GM11168 (cell line): ENCODE results near the gene PDZD11.
"Not testable (repeated sequence)": the region's sequence is repeated elsewhere in the genome, so short reads cannot be mapped to it uniquely, and the experiment has no call there.

Experiments used
- in situ Hi-C: fragments of 300-500 bp; cut with MboI; formaldehyde crosslinking; loops from one replicate; pipeline ENCODE4 v1.12.0; 2022; ENCODE audit warnings: low sequenced_read_pairs; ENCODE audit not compliant: unreplicated experiment

Gene PDZD11

DNA sequence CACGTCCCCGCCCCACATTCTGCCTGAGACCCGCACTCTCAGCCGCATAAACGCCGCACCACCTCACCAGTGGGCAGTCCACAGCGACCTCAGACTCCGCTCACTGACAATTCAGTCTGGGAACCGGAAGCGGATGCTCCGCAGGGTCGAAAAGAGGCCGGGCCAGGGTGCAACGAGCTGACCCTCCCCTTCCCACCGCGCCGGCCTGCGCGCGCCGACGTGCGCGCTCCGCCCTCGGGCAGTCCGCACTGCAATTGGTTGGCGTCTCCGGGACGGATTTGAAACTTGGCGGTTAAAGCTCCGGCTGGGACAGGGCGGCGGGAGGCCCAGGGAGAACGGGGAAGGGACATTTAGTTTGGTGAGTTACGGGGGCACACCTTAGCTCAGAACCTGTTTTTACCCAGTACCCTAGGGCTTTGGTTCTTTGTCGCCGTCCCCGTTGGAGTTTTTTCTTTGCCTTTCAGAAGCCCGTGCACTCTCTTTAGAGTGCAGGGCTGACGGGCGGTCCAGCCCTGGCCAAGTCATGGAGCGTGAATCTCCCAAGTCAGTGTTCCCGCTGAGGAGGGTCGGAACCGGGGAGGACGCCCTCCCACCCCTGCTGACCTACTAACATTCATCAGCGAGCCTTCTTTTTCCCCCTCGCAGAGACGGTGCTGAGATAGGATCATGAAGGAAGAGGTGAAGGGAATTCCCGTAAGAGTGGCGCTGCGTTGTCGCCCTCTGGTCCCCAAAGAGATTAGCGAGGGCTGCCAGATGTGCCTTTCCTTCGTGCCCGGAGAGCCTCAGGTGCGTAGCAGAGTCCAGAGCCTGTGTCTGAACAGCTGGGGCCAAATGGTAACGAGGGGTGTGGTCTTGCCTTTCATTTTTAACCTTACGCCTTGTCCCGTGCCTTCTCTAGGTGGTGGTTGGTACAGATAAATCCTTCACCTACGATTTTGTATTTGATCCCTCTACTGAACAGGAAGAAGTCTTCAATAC is at the start of gene PDZD11, which contains the start of gene KIF4A:
Gene PDZD11, minus strand, starts transcription at position 135 of the 978 bp plus-strand sequence. CDS start 586 bp downstream, outside the sequence.
Gene KIF4A, plus strand, starts transcription at position 312 of the 978 bp plus-strand sequence. Its CDS starts 355 bp downstream, at position 667.
- in situ Hi-C loops: no loop called here

GRCh38 chrX:70338290-70338689 is 48.6 kb upstream of the PDZD11 start:
- in situ Hi-C loops: no loop called here

- in situ Hi-C loops: no loop called here
Measured at GRCh38 chrX:70336767-70337166, 47.0 kb upstream of the PDZD11 start.

GRCh38 chrX:70332600-70332999 is 42.9 kb upstream of the PDZD11 start:
- in situ Hi-C loops: no loop called here

DNA sequence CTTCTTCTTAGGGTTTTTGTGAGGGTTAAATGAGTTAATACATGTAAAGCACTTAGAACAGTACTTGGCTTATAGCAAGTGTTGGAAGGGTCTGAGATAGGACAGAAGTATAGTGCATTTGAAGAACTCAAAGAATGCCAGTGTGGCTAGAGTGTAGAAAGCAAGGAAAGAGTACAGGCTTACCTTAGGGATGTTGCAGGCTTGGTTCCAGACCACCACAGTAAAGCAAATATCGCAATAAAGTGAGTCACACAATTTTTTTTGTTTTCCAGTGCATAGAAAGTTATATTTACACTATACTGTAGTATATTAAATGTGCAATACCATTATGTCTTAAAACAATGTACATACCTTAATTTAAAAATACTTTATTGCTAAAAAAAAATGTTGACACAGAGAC is 41.4 kb upstream of the PDZD11 start:
- in situ Hi-C loops: no loop called here

- in situ Hi-C loops: no loop called here
Measured at GRCh38 chrX:70324326-70324725, 34.6 kb upstream of the PDZD11 start.

- in situ Hi-C loops: not testable (repeated sequence)
Measured at GRCh38 chrX:70323628-70324027, 33.9 kb upstream of the PDZD11 start.

- in situ Hi-C loops: no loop called here
Measured at GRCh38 chrX:70322784-70323183, 33.1 kb upstream of the PDZD11 start.

- in situ Hi-C loops: no loop called here
Measured at GRCh38 chrX:70313503-70313902, 23.8 kb upstream of the PDZD11 start.

DNA sequence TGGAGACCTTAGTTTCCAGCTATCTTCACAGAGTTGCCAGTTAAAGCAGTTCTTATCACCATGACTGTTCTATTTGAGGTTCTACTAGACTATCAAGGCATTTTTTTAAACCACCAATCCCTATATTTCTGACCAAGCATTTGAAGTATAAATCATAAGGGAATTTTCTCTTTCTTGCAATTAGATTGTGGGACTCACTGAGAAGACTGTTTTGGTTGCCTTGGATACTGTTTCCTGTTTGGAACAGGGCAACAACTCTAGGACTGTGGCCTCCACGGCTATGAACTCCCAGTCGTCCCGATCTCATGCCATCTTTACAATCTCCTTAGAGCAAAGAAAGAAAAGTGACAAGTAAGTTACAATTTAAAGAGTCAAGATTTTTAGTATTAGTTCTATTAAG is 12.0 kb upstream of the PDZD11 start:
- in situ Hi-C loops: no loop called here

DNA sequence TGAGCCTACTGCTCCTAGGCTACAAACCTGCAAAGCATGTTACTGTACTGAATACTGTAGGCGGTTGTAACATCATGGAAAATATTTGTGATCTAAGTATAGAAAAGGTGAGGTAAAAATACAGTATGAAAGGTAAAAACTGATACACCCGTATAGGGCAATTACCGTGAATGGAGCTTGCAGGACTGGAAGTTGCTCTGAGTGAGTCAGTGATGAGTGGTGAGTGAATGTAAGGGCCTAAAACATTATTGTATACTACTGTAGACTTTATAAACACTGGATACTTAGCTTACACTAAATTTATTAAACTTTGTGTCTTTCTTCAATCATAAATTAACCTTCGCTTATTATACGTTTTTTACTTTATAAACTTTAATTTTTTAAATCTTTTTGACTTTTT is 3.9 kb upstream of the PDZD11 start:
- in situ Hi-C loops: no loop called here

DNA sequence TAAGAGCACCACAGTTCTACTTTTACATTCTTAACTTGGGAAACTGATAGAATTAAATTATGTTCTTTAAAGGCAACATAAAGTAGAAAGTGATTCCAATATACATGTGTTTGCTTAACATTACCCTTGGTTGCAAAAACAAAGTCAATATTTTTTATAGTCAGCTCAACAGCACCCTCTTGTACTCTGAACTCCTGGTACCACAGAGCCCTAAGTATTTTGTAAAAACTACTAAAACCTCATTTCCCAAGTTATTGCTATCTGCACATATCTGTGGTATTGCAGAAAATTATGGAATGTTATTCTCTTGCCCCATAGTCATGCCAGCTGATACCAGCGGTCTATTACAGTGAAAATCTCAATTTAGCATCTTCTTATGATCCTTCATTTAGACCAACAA is 3.1 kb upstream of the PDZD11 start:
- in situ Hi-C loops: no loop called here

DNA sequence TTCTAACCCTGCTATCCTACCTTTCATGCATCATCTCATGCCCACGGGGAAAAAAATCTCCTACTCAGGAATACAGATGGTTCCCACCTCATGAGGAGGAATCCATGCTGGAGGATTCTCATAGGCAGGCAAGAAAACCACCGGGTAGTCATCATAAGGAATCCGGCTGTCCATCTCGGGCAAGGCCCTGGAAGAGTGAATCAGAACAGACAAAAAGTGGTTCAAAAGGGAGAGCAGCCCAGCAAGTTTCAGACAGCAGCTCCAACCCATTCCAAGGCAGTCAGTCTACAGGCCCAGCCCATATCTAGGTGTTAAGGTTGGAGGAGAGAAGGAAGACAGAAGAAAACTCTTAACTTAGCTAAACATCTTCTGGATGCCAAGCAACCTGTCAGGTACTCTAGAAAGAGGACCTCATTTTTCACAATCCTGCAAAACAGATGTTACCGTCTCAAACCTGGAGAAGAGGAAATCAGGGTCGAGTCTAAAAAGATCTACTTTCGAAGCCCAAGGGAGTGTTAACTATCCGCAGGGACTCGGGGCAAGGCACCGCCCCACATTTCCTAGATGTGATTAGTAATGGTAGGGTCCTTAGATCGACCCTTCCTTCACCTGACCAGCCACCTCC is 447 bp downstream of the PDZD11 start:
- in situ Hi-C loops: no loop called here

- in situ Hi-C loops: no loop called here
Measured at GRCh38 chrX:70281951-70282350, 7.8 kb downstream of the PDZD11 start, which contains the start of gene RAB41. TSS of gene RAB41 (plus strand) at chrX:70282172. CDS start at chrX:70282218, 46 bp downstream.

- in situ Hi-C loops: no loop called here
Measured at GRCh38 chrX:70280573-70280972, 9.2 kb downstream of the PDZD11 start.

- in situ Hi-C loops: no loop called here
Measured at GRCh38 chrX:70279081-70279480, 10.6 kb downstream of the PDZD11 start.

- in situ Hi-C loops: not testable (repeated sequence)
Measured at GRCh38 chrX:70274029-70274428, 15.7 kb downstream of the PDZD11 start.

DNA sequence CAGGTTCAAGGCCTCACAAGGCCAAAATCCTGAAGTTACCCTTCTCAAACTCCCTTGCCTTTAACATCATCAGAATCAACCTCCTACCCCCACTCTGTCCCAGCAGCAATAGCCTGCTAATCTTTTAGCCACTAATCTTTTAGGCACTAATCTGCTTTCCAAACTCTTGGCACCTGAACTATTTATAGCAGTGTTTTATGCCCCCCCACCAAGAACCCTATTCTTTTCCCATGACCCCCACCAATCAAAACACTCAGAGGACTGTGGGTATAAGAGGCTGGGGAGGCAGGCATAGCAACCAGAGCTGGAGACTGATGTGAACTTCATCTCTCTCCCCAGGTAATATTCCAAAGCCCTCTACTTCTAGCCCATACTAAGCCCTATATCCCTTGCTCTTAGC is 21.7 kb downstream of the PDZD11 start, which contains the start of gene ARR3:
Gene ARR3, plus strand, starts transcription at position 301 of the 400 bp plus-strand sequence. CDS start 1,052 bp downstream, outside the sequence.
- in situ Hi-C loops: no loop called here

DNA sequence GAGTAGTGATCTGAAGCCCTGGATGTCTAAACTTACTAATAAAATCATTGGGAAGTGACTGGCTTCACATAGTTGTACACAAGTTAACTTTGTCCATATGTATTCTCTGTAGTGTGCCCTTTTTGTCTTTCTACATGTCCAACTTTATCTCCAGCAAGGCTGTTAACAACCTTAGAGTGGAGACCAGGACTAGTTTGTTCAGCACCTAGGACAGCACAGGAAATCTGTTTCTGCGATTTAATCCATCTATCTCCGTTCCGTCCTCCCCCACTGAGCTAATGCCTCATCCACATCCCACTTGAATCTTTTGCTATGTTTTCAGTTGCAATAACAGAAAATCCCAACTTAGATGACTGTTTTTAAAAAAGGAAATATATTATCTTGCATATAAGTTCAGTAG is 24.9 kb downstream of the PDZD11 start:
- in situ Hi-C loops: no loop called here

- in situ Hi-C loops: no loop called here
Measured at GRCh38 chrX:70262952-70263567, 26.7 kb downstream of the PDZD11 start.

DNA sequence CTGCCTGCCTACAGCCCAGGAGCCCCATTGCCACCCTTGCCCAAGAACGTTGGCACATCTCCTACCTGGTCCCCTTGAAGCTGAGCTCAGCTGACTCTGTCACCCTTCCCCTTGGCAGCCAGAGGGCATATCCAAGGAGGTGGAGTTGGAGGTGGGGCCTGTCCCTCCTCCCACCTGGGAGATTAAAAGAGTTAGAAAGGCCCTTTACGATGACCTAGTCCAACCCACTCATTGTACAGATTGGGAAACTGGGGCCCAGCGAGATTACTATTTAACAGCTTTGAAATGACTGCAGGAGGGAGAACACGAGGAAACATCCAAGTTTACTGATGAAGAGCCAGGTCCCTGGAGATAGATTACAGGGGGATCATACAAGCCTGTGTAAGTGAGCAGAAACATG is 29.6 kb downstream of the PDZD11 start, which contains the start of gene P2RY4:
Gene P2RY4, minus strand, starts transcription at position 101 of the 400 bp plus-strand sequence. CDS start 580 bp downstream, outside the sequence.
- in situ Hi-C loops: no loop called here
